Gastrocnemius medialis (tissue), 4 donors: ENCODE measurements around the gene PEAK1.

Experiments
- POLR2A ChIP-seq, 2 donors: fragments of 450-650 bp; IDR thresholded peaks; one replicate each; pipeline ENCODE4 v1.6.1; 2017; ENCODE audit warnings: antibody characterized with exemption in 2 of 2, mild to moderate bottlenecking in 2 of 2, moderate library complexity in 2 of 2
- TF ChIP-seq, protein P1 (sequence below), 5 experiments: fragments of 450-650 bp in 3 of 5; fragments of 200-600 bp in 2 of 5; sonication (generic) in 2 of 5; IDR thresholded peaks in 4 of 5; conservative IDR thresholded peaks in 1 of 5; 1 replicate in 4 of 5; 2 replicates in 1 of 5; pipeline ENCODE4 v1.5.1; 2016 to 2019; ENCODE audit warnings: antibody characterized with exemption in 5 of 5, mild to moderate bottlenecking in 3 of 5, moderate library complexity in 3 of 5

DNA sequence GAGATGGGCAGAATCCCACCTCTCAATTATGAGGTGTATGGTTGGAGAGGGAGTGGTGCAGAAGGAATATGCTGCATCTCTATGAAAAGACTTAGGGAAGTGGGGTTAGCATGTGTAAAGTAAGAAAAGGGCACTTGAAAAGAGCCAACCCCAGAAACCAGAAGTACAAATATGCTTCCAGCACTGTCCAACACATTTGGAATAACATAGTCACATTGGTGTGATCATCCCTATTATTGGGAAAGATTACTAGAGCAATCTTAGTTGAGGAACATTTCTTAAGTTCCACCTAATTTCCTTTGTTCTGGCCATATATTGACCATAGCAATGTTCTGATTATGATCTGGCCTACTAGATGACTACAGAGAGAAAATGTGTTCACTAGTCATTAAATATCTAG is 35.0 kb upstream of the PEAK1 start:
- no peak for TF ChIP-seq POLR2A (IDR thresholded peaks at IDR 0.05)
- TF ChIP-seq, protein P1, sequence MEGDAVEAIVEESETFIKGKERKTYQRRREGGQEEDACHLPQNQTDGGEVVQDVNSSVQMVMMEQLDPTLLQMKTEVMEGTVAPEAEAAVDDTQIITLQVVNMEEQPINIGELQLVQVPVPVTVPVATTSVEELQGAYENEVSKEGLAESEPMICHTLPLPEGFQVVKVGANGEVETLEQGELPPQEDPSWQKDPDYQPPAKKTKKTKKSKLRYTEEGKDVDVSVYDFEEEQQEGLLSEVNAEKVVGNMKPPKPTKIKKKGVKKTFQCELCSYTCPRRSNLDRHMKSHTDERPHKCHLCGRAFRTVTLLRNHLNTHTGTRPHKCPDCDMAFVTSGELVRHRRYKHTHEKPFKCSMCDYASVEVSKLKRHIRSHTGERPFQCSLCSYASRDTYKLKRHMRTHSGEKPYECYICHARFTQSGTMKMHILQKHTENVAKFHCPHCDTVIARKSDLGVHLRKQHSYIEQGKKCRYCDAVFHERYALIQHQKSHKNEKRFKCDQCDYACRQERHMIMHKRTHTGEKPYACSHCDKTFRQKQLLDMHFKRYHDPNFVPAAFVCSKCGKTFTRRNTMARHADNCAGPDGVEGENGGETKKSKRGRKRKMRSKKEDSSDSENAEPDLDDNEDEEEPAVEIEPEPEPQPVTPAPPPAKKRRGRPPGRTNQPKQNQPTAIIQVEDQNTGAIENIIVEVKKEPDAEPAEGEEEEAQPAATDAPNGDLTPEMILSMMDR (IDR thresholded peaks at IDR 0.05 in 4 of 5, conservative IDR thresholded peaks at IDR 0.05 in 1 of 5) = no peak
